DMS114 treated with DMSO at 0.1 percent for 48 hours (cell line): ENCODE measurements around the gene ROPN1.
"Not testable (repeated sequence)": the region's sequence is repeated elsewhere in the genome, so short reads cannot be mapped to it uniquely, and the experiment has no call there.

ENCODE experiments used
- DNase-seq: peaks from one replicate; lab custom pipeline; 2025; ENCODE audit not compliant: unreplicated experiment; lab: John Stamatoyannopoulos, UW

The ROPN1 gene

GRCh38 chr3:123991730-123992588 lies at the start of gene ROPN1:
Gene ROPN1 (minus strand): TSS chr3:123992124. CDS start chr3:123980481, 11,643 bp downstream.
- DNase-seq = not testable (repeated sequence)

GRCh38 chr3:124041553-124041952 lies 49.6 kb upstream of the ROPN1 start:
- DNase-seq = no peak

DNA sequence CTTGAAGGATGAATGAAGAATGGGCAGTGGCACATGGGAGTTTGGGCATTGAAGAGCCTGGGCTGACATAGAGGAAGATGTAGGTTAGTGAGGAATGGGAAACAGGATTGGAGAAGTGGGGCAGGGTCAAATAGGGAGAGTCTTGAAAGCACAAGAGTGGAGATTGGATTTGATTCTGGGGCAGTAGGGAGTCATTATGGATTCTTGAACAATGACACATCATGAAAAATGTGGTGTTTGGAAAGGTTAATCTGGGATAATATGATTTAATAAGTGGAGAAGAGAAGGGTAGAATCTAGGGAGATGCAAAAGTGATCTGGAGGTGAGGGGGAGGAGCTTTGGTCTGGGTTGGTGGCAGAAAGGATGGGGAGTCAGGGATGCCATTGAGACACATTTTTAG lies 45.4 kb upstream of the ROPN1 start:
- no peak for DNase-seq

DNA sequence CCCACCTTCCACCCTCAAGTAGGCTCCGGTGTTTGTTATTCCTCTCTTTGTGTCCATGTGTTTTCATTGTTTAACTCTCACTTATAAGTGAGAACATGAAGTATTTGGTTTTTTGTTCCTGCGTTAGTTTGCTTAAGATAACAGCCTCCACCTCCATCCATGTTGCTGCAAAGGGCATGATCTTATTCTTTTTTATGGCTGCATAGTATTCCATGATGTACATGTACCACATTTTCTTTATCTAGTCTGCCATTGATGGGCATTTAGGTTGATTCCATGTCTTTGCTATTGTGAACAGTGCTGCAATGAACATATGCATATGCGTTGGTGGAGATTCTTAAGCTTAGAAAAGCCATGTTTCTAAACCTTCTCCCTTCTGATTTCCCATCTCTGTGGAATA lies 44.3 kb upstream of the ROPN1 start:
- not testable (repeated sequence) for DNase-seq

- DNase-seq = no peak
These were observed 43.7 kb upstream of the ROPN1 start for GRCh38 chr3:124035463-124036121.

- no peak for DNase-seq
These were observed 42.9 kb upstream of the ROPN1 start for GRCh38 chr3:124034844-124035152.

- no peak for DNase-seq
These were observed 42.3 kb upstream of the ROPN1 start for GRCh38 chr3:124034016-124034843.

GRCh38 chr3:124033360-124034015 lies 41.6 kb upstream of the ROPN1 start, which contains the start of gene KALRN:
Gene KALRN (plus strand): TSS chr3:124033369.
- no peak for DNase-seq

DNA sequence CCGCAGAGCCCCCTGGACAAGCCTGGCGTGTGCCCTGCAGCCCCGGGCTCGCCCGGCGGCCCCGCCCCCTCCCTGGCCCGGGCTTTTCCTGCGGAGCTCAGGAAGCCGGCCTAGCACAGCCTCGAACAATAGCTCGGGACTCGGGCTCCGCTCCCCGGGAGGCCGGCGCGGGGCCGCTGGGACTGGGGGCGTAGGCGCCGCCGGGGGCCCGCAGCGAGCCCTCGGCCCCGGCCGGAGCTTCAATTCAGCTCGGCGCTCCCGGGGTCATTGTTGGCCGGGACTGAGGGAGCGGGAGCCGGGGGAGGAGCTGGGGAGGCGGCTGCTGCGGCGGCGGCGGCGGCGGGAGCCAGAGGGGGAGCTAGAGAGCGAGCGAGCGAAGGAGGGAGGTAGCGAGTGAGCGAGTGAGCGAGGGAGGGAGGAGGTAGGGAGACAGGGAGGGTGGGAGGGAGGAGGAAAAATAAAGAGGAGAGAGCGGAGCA lies 41.0 kb upstream of the ROPN1 start:
- DNase-seq = peak; percentile 67

DNA sequence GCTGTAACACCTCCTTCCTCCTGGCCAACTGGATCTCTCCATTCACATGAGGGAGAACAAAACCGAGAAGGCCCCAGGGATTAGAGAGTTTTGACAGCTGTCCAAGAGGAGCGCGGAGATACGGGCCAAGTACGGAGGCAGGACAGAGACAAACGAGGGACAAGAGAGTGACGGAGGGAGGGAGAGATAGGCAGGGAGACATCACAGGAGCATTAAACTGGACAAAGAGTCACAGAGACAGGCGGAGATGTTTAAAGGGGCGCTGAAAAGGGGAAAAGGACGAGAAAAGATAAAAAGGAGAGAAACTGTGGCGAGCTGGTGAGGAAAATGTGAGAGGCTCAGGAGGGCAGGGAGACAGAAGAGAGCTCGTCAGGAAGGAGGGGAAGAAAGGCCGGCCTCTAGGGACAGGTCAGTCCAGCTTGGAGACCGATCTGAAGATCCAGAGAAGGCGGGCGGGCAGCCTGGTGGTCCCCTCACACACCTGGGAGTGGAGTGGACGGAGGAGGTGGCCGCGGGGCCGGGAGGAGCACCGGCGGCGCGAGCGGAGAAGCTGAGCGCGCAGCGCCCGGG lies 40.5 kb upstream of the ROPN1 start:
- no peak for DNase-seq

GRCh38 chr3:124026516-124026915 lies 34.6 kb upstream of the ROPN1 start:
- DNase-seq = no peak

- not testable (repeated sequence) for DNase-seq
These were observed 31.6 kb upstream of the ROPN1 start for GRCh38 chr3:124023531-124023930.

DNA sequence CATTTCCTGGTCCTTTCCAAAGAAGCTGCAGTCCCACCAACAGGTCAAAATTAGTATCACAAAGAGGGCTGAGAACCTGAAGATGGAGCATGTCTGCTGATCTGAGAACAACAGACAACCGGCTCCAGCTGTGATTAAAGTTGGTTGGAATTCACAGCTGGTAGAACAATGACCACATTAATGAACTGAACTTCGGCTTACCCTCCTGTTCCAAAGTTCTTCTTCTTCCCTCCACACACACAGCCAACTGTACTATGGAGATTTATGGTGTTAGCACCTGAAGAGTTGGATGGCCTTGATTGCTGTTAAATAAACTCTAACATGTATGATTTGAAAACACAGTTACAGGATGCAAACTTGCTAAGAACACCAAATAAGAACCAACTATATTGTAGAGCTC lies 27.4 kb upstream of the ROPN1 start:
- no peak for DNase-seq

- not testable (repeated sequence) for DNase-seq
These were observed 25.6 kb upstream of the ROPN1 start for GRCh38 chr3:124017502-124017901.

DNA sequence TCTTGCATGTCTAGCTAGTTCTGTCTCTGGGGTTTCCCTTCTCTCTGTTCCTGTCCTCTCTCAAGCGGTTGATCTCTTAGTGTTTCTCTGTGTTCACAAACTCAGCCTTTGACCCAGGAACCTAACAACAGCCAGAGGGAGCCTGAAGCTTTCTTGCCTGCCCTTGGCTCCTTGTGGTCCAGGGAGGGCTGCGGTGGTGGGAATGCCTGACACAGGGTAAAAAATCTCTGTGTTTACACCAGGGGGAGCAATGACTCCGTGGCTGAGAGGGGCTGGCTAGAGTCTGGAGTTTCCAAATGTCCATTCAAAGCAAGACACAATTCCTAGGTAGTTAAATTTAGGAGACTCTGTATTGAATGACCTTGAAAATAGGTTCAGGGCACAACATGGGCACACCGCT lies 24.6 kb upstream of the ROPN1 start:
- peak; percentile 48 for DNase-seq

GRCh38 chr3:124014366-124014942 lies 22.5 kb upstream of the ROPN1 start:
- DNase-seq = no peak

GRCh38 chr3:124008321-124008720 lies 16.4 kb upstream of the ROPN1 start:
- not testable (repeated sequence) for DNase-seq

DNA sequence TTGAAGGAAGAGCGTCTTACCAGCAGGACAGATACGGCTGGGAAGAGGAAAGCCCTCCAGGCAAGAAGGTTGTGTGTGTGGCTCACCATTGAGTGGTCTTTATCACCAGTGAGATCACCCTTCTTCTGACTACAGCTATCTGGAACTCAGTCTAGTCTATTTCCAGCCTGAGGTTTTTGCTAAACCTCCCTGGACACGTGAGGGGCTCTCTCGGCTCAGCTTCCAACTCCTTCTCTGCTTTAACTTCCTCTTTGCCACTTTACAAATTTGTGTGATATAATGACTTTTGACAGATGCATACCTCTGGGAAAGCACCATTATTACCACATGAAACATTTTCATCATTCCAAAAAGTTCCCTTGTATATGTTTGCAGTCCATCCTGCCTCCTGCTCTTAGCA lies 15.3 kb upstream of the ROPN1 start:
- no peak for DNase-seq

DNA sequence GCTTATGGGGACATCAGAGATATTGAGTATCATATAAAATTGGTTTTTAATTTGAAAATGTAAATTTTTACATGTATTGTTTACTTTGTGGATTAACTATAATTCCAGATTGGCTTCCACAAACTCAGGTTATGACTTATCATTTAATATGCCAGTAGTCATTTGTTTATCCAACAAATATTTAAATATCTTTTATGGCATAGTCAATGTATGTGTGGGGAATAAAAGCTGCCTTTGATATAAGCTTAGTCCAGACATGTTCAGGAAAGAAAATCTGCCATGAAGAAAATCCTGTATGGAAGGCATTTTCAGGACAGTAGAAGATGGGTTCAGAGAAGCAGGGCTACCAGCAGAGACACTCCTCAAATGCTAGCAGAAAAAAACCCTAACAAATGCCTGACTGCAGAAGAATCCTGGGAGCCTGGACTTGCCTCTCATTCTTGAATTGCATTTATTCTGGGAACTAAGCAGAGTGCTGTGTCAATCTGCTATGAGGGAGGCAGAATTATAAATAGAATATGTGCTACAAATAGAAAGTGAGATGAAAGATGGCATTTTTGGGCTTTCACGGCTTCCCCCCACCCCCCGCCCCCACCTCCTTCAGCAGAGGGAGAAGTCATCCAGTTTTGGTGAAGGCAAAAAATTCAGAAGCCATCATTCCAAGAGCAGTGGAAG lies 10.6 kb upstream of the ROPN1 start:
- DNase-seq = not testable (repeated sequence)

DNA sequence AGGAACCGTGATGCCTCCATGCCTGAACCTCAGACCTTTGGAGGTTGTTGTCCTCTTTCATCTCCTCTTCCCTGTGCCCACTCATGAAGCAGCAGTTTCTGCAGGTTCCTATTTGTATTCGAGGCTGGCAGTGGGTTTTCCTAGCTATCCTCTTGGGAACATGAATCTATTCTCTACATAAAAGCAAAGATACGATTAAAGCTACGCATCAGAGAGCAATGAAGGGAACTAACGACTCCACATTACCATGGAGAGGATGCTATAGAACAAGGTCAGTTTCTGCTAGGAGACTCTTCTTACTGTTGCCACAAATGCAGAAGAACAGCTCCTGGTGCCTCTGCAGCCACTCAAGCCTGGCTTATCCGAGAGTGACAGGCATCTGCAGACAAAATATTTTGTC lies 9.4 kb upstream of the ROPN1 start:
- DNase-seq = not testable (repeated sequence)
